HEK293 (cell line): ENCODE measurements around the gene ELANE.

Experiments used
- CTCF ChIA-PET: fragments of 350-600 bp; formaldehyde crosslinking; extraction: SDS; loops from one replicate; lab custom pipeline; 2021; ENCODE audit warnings: antibody characterized with exemption; lab: Yijun Ruan, JAX
- POLR2A ChIA-PET: fragments of 300-600 bp; formaldehyde crosslinking; extraction: SDS; loops from one replicate; lab custom pipeline; 2020; ENCODE audit warnings: antibody characterized with exemption, inconsistent platforms; lab: Yijun Ruan, JAX
- H3K27ac ChIP-seq: fragments of 200-500 bp; sonication (Bioruptor generic); 2 replicates; pipeline ENCODE4 v1.5.1; 2014; ENCODE audit warnings: low read depth, low read length, control low read depth, inconsistent platforms; ENCODE audit errors: extremely low read depth
- H3K36me3 ChIP-seq, 2 experiments: fragments of 200-500 bp in 1 of 2; sonication (Bioruptor generic) in 1 of 2; 1 replicate in 1 of 2; 2 replicates in 1 of 2; pipeline ENCODE4 v1.5.1; 2014 to 2017; ENCODE audit warnings: inconsistent platforms in 2 of 2, low read length in 2 of 2; ENCODE audit not compliant: control insufficient read depth in 2 of 2, insufficient read depth in 1 of 2
- H3K4me1 ChIP-seq: fragments of 200-500 bp; sonication (Bioruptor generic); 2 replicates; pipeline ENCODE4 v1.5.1; 2014; ENCODE audit warnings: mild to moderate bottlenecking, low read length, inconsistent platforms; ENCODE audit not compliant: control insufficient read depth, insufficient read depth
- H3K4me3 ChIP-seq: 2 replicates; pipeline ENCODE4 v1.5.1; 2011; ENCODE audit warnings: low read depth, mild to moderate bottlenecking, control low read depth, low read length, moderate library complexity
- H3K9me3 ChIP-seq: fragments of 200-500 bp; sonication (Bioruptor generic); 2 replicates; pipeline ENCODE4 v1.5.1; 2014; ENCODE audit warnings: low read depth, low read length, inconsistent platforms; ENCODE audit not compliant: control insufficient read depth, insufficient read depth
- CTCF ChIP-seq: fragments of 450-650 bp; formaldehyde crosslinking; IDR thresholded peaks from 2 replicates; pipeline ENCODE4 v1.5.1; 2016; ENCODE audit warnings: missing biosample characterization, missing genetic modification characterization
- HOXD13 ChIP-seq: sonication (generic); formaldehyde crosslinking; IDR thresholded peaks from 2 replicates; pipeline ENCODE4 v1.8.0; 2022; ENCODE audit warnings: missing genetic modification reagents, borderline replicate concordance
- KLF1 ChIP-seq: fragments of 450-650 bp; formaldehyde crosslinking; IDR thresholded peaks from 2 replicates; pipeline ENCODE4 v1.5.1; 2016; ENCODE audit warnings: missing biosample characterization, missing genetic modification characterization
- KLF8 ChIP-seq: fragments of 450-650 bp; formaldehyde crosslinking; IDR thresholded peaks from 2 replicates; pipeline ENCODE4 v1.5.1; 2016; ENCODE audit warnings: missing biosample characterization, missing genetic modification characterization
- MYNN ChIP-seq: fragments of 450-650 bp; formaldehyde crosslinking; IDR thresholded peaks from 2 replicates; pipeline ENCODE4 v1.5.1; 2016; ENCODE audit warnings: missing biosample characterization, missing genetic modification characterization, borderline replicate concordance
- OSR2 ChIP-seq: fragments of 450-650 bp; formaldehyde crosslinking; IDR thresholded peaks from 2 replicates; pipeline ENCODE4 v1.5.1; 2016; ENCODE audit warnings: missing biosample characterization, missing genetic modification characterization
- SCRT1 ChIP-seq: fragments of 450-650 bp; formaldehyde crosslinking; IDR thresholded peaks from 2 replicates; pipeline ENCODE4 v1.5.1; 2016; ENCODE audit warnings: missing biosample characterization, missing genetic modification characterization, borderline replicate concordance
- SP3 ChIP-seq: fragments of 450-650 bp; formaldehyde crosslinking; IDR thresholded peaks from 2 replicates; pipeline ENCODE4 v1.5.1; 2016; ENCODE audit warnings: missing biosample characterization, missing genetic modification characterization
- ZBTB17 ChIP-seq: fragments of 450-650 bp; formaldehyde crosslinking; IDR thresholded peaks from 2 replicates; pipeline ENCODE4 v1.5.1; 2016; ENCODE audit warnings: missing biosample characterization, missing genetic modification characterization
- ZBTB7A ChIP-seq: fragments of 450-650 bp; formaldehyde crosslinking; IDR thresholded peaks from 2 replicates; pipeline ENCODE4 v1.5.1; 2016; ENCODE audit warnings: low read depth, missing biosample characterization, missing genetic modification characterization
- ZNF23 ChIP-seq: fragments of 450-650 bp; formaldehyde crosslinking; IDR thresholded peaks from 2 replicates; pipeline ENCODE4 v1.5.1; 2016; ENCODE audit warnings: missing biosample characterization, missing genetic modification characterization, borderline replicate concordance
- ZNF423 ChIP-seq: fragments of 450-650 bp; formaldehyde crosslinking; IDR thresholded peaks from 2 replicates; pipeline ENCODE4 v1.5.1; 2016; ENCODE audit warnings: missing biosample characterization, missing genetic modification characterization
- ZNF449 ChIP-seq: fragments of 450-650 bp; formaldehyde crosslinking; IDR thresholded peaks from 2 replicates; pipeline ENCODE4 v1.5.1; 2017; ENCODE audit warnings: missing biosample characterization, mild to moderate bottlenecking, missing genetic modification characterization, moderate library complexity
- ZNF600 ChIP-seq: fragments of 450-650 bp; formaldehyde crosslinking; IDR thresholded peaks from 2 replicates; pipeline ENCODE4 v1.5.1; 2016; ENCODE audit warnings: missing biosample characterization, missing genetic modification characterization
- ZNF610 ChIP-seq: fragments of 450-650 bp; formaldehyde crosslinking; IDR thresholded peaks from 2 replicates; pipeline ENCODE4 v1.5.1; 2016; ENCODE audit warnings: missing biosample characterization, missing genetic modification characterization, borderline replicate concordance
- ZNF670 ChIP-seq: fragments of 450-650 bp; formaldehyde crosslinking; IDR thresholded peaks from 2 replicates; pipeline ENCODE4 v1.5.1; 2016; ENCODE audit warnings: missing biosample characterization, missing genetic modification characterization, low read depth
- ZNF704 ChIP-seq: fragments of 450-650 bp; formaldehyde crosslinking; IDR thresholded peaks from 2 replicates; pipeline ENCODE4 v1.5.1; 2016; ENCODE audit warnings: missing biosample characterization, missing genetic modification characterization
- ZNF76 ChIP-seq: fragments of 450-650 bp; formaldehyde crosslinking; IDR thresholded peaks from 2 replicates; pipeline ENCODE4; 2016; ENCODE audit warnings: low read depth, missing biosample characterization, missing genetic modification characterization, borderline replicate concordance

ELANE gene

GRCh38 chr19:845707-846521, 6.2 kb upstream of the ELANE start:
- Histone ChIP-seq H3K4me1 (no peaks in the 10 kb centered on the region; the same call in 1 of the 2 replicates), H3K27ac (no peak overlapping the region), H3K36me3 (no peaks in the 10 kb centered on the region), H3K4me3 (no peak overlapping the region), H3K9me3 (no peaks in the 10 kb centered on the region)
- ChIA-PET POLR2A (no interaction called here), CTCF (interaction anchor here (0.8 to 1.0 kb wide), 3 partner anchors 18 to 75 kb away, joined by 3 to 5 read pairs (median 4); partner anchors contain the start of genes MED16 and RNU6-9)
- peak; percentile 70; the same call in 1 of the 2 replicates for TF ChIP-seq ZNF600
- TF ChIP-seq KLF1 (tag by site-specific recombination), result peak; percentile 88
- TF ChIP-seq KLF8 (tag by site-specific recombination), result peak; percentile 34; the same call in 1 of the 2 replicates
- TF ChIP-seq MYNN (tag by site-specific recombination), result no peak
- no peak for TF ChIP-seq ZNF423 (tag by site-specific recombination)

GRCh38 chr19:848386-848921, 3.6 kb upstream of the ELANE start:
- H3K9me3 ChIP-seq, result no peaks in the 10 kb centered on the region
- POLR2A ChIA-PET, result interaction anchor here (0.6 kb wide), 1 partner anchor 75 kb away, joined by 3 read pairs; no protein-coding TSS in a partner anchor
- no peaks in the 10 kb centered on the region for H3K4me1 ChIP-seq
- H3K4me3 ChIP-seq, result no peak overlapping the region
- H3K36me3 ChIP-seq, result no peaks in the 10 kb centered on the region
- CTCF ChIA-PET, result interaction anchor here (0.5 kb wide), 1 partner anchor 10 kb away, joined by 3 read pairs; no protein-coding TSS in a partner anchor
- no peak for TF ChIP-seq OSR2 (tag by site-specific recombination)
- TF ChIP-seq SP3 (tag by site-specific recombination), result no peak
- TF ChIP-seq SCRT1 (tag by site-specific recombination), result no peak
- TF ChIP-seq ZBTB17, result no peak
- no peak for TF ChIP-seq HOXD13 (CRISPR knock-in tag)
- TF ChIP-seq ZNF610, result no peak
- no peak for TF ChIP-seq ZNF670 (tag by site-specific recombination)
- TF ChIP-seq ZNF449, result no peak
- TF ChIP-seq ZNF704 (tag by site-specific recombination), result no peak
- no peak for TF ChIP-seq ZNF23 (tag by site-specific recombination)
- TF ChIP-seq ZNF76 (tag by site-specific recombination), result no peak
- no peak for TF ChIP-seq CTCF (tag by site-specific recombination)
- TF ChIP-seq ZBTB7A (tag by site-specific recombination), result no peak
- no peak overlapping the region for H3K27ac ChIP-seq
